GM23248 (cell line): ENCODE measurements around the gene C15orf61.

Experiments used
- EZH2 ChIP-seq: fragments of 200-600 bp; sonication (generic); IDR thresholded peaks from 2 replicates; pipeline ENCODE4 v1.6.1; 2018; ENCODE audit warnings: antibody characterized with exemption, mild to moderate bottlenecking; ENCODE audit not compliant: insufficient read depth, poor library complexity, severe bottlenecking
- EZH2phosphoT487 ChIP-seq: fragments of 200-600 bp; sonication (generic); IDR thresholded peaks from 2 replicates; pipeline ENCODE4 v1.6.1; 2018; ENCODE audit warnings: antibody characterized with exemption, moderate library complexity, mild to moderate bottlenecking, low read depth; ENCODE audit not compliant: insufficient read depth

DNA sequence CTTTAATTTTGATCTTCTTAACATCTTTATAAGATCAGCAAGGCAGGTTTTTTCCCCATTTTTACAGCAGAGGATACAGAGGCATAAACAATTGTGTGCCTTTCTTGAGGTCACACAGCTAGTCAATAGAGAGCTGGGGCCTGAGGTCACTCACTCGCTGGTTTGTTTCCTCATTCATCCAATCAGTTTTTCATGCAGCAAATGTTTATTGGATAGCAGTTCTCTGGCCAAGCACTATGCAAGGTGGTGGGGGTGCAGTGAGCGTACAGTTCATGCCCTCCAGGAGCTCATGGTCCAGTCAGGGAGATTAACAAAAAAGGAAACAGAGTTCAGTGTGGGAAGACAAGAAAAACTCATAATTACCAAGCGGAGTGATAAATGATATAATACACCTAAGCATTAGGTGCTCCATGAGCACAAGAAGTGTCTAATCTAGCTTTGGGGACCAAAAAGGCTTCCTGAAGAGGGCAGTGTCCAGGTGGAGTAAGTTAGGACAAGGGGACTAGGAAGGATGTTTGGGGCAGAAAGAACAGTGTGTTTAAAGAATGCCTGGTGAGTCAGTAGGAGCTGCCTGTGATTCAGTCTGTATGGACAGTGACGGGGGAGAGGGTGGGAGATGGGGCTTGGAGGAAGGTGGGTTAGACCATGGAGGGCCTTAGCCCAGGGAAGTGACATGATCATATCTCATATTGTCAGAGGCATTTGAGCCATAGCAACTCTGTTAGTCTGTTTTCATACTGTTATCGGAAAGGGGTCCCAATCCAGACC is 50.9 kb downstream of the C15orf61 start:
- TF ChIP-seq EZH2 (no peak), EZH2phosphoT487 (no peak)
